Endodermal cell (in vitro differentiated cells): Measurements from ENCODE around the gene THSD7A. TPM values are rescaled to one million over a fixed set of nuclear protein-coding genes. Genes with fewer than 3 reads are reported as not detected.

Source experiments
- DNase-seq: peaks from one replicate; pipeline ENCODE4 v3.0.0-alpha.2; 2017
- H3K27ac ChIP-seq: 2 replicates; pipeline ENCODE4 v1.5.1; 2013; ENCODE audit warnings: mild to moderate bottlenecking, low read depth, low read length, moderate library complexity
- H3K27me3 ChIP-seq: 2 replicates; pipeline ENCODE4 v1.6.1; 2013; ENCODE audit warnings: mild to moderate bottlenecking, low read length, moderate library complexity; ENCODE audit not compliant: insufficient read depth, control insufficient read depth, poor library complexity, severe bottlenecking
- H3K36me3 ChIP-seq: 2 replicates; pipeline ENCODE4 v1.7.0; 2013; ENCODE audit warnings: mild to moderate bottlenecking, low read length, moderate library complexity; ENCODE audit not compliant: control insufficient read depth, insufficient read depth
- H3K4me1 ChIP-seq: one replicate; pipeline ENCODE4 v1.7.0; 2013; ENCODE audit warnings: low read length; ENCODE audit not compliant: control insufficient read depth, insufficient read depth
- H3K4me3 ChIP-seq: 2 replicates; pipeline ENCODE4 v1.5.1; 2013; ENCODE audit warnings: mild to moderate bottlenecking, low read length, moderate library complexity
- H3K9ac ChIP-seq: 2 replicates; pipeline ENCODE4 v1.6.1; 2013; ENCODE audit warnings: mild to moderate bottlenecking, low read length, moderate library complexity; ENCODE audit not compliant: poor library complexity, severe bottlenecking; ENCODE audit errors: extremely low read depth
- H3K9me3 ChIP-seq: 2 replicates; pipeline ENCODE4 v1.6.1; 2013; ENCODE audit warnings: mild to moderate bottlenecking, low read length, moderate library complexity; ENCODE audit not compliant: control insufficient read depth
- H3K27ac Mint-ChIP-seq: 2 replicates; pipeline ENCODE4 v1.8.0; 2020; ENCODE audit warnings: mixed read lengths
- H3K27me3 Mint-ChIP-seq: 2 replicates; pipeline ENCODE4 v1.8.0; 2021; ENCODE audit warnings: mild to moderate bottlenecking, mixed read lengths; ENCODE audit not compliant: insufficient read depth
- H3K36me3 Mint-ChIP-seq: 2 replicates; pipeline ENCODE4 v1.8.0; 2020; ENCODE audit warnings: low read depth, mixed read lengths
- H3K4me1 Mint-ChIP-seq: 2 replicates; pipeline ENCODE4 v1.8.0; 2020; ENCODE audit warnings: mixed read lengths
- H3K4me3 Mint-ChIP-seq: 2 replicates; pipeline ENCODE4 v1.8.0; 2020; ENCODE audit warnings: mild to moderate bottlenecking, moderate library complexity, mixed read lengths
- H3K9me3 Mint-ChIP-seq: 2 replicates; pipeline ENCODE4 v1.8.0; 2020; ENCODE audit warnings: mild to moderate bottlenecking, mixed read lengths
- WGBS, 2 experiments: methylation state at CpG; one replicate each; pipeline versions ENCODE4 v1.1.5 to v1.1.7; 2013; ENCODE audit warnings: missing lambda C conversion rate in 2 of 2, mixed read lengths in 1 of 2; ENCODE audit not compliant: insufficient coverage in 1 of 2, insufficient read length in 1 of 2; 5-methylcytosine and 5-hydroxymethylcytosine counted together
- total RNA-seq, 2 donors: library from RNA; stranded (reverse); fragmentation: NEBNext Ultra II Directional in 1 of 2; extraction: Animal tissue kit (Norgen Biotek cat#: 25700) in 1 of 2; gene quantifications; 2 replicates in 1 of 2; 3 replicates in 1 of 2; pipeline ENCODE4 v1.2.1, GENCODE V29; 2021
- TF ChIP-seq, protein P1 (sequence below): fragments of 200-600 bp; sonication (generic); conservative IDR thresholded peaks from 2 replicates; pipeline ENCODE4 v1.5.0; 2021; ENCODE audit warnings: antibody characterized with exemption, mild to moderate bottlenecking

Gene THSD7A
- total RNA-seq, 2 donors from 2014 or later = 0.73 to 1.3 TPM

DNA sequence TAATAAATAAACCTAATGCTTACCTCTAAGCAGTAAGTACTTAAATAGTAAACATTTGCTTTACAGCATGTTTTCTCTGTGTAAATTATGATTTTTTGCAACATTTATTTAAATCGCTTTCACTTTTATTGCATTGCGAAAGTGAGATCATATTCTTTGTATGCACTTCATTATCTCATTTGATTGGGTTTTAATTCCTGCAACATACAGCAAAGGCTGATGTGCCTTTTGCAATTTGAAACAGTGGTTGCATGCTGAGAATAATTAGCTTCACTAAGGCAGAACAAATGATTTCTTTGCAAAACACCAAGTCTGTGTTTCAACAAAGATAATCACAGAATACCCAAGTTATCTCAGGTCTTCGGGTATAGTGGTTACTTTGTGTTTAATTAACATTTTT lies 16.3 kb upstream of the THSD7A start:
- H3K9ac ChIP-seq = no peak overlapping the region
- Mint-ChIP-seq H3K36me3 (no peaks in the 10 kb centered on the region), H3K4me3 (no peak overlapping the region), H3K27ac (no peak overlapping the region), H3K9me3 (no peaks in the 10 kb centered on the region), H3K27me3 (peaks cover 3% of the 10 kb centered on the region), H3K4me1 (peaks cover 11% of the 10 kb centered on the region)
- TF ChIP-seq, protein P1, sequence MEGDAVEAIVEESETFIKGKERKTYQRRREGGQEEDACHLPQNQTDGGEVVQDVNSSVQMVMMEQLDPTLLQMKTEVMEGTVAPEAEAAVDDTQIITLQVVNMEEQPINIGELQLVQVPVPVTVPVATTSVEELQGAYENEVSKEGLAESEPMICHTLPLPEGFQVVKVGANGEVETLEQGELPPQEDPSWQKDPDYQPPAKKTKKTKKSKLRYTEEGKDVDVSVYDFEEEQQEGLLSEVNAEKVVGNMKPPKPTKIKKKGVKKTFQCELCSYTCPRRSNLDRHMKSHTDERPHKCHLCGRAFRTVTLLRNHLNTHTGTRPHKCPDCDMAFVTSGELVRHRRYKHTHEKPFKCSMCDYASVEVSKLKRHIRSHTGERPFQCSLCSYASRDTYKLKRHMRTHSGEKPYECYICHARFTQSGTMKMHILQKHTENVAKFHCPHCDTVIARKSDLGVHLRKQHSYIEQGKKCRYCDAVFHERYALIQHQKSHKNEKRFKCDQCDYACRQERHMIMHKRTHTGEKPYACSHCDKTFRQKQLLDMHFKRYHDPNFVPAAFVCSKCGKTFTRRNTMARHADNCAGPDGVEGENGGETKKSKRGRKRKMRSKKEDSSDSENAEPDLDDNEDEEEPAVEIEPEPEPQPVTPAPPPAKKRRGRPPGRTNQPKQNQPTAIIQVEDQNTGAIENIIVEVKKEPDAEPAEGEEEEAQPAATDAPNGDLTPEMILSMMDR = no peak
- no peak overlapping the region for H3K4me3 ChIP-seq
- WGBS, 2 experiments = 68% methylated on average over 3 of the region's 3 CpGs; no CpG with 5 or more reads in 1 of the 2 experiments
- H3K27ac ChIP-seq = no peak overlapping the region
- H3K9me3 ChIP-seq = no peaks in the 10 kb centered on the region
- H3K27me3 ChIP-seq = peaks cover 30% of the 10 kb centered on the region
- H3K4me1 ChIP-seq = no peaks in the 10 kb centered on the region
- DNase-seq = no peak
- H3K36me3 ChIP-seq = no peaks in the 10 kb centered on the region

DNA sequence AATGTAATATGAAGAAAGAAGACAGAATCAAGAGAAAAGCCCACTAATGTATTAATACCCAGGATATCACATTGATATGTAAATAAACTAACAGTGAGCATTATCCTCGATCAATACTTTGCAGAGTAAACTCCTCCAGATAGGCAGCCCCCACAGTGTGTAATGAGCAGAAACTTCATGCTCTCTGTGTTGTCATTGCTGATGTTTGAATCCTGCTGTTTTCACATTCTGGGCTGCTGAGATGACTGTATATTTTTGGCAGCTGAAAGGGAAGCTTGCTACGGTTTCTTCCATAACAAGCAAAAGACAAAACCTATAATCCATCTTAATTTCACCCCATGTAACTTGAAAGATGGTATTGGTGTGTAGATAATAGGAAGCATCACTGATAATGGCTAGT lies 15.3 kb upstream of the THSD7A start:
- WGBS, 2 experiments = 0 to 85% methylated on average over 1 of the region's 2 CpGs
- no peaks in the 10 kb centered on the region for H3K9me3 ChIP-seq
- Mint-ChIP-seq H3K27me3 (peaks cover 3% of the 10 kb centered on the region), H3K9me3 (no peaks in the 10 kb centered on the region), H3K27ac (no peak overlapping the region), H3K4me1 (peaks cover 11% of the 10 kb centered on the region), H3K36me3 (no peaks in the 10 kb centered on the region), H3K4me3 (no peak overlapping the region)
- H3K9ac ChIP-seq = no peak overlapping the region
- no peak overlapping the region for H3K27ac ChIP-seq
- no peak overlapping the region for H3K4me3 ChIP-seq
- no peak for DNase-seq
- no peaks in the 10 kb centered on the region for H3K4me1 ChIP-seq
- TF ChIP-seq, protein P1 = no peak
- peaks cover 30% of the 10 kb centered on the region for H3K27me3 ChIP-seq
- H3K36me3 ChIP-seq = no peaks in the 10 kb centered on the region

DNA sequence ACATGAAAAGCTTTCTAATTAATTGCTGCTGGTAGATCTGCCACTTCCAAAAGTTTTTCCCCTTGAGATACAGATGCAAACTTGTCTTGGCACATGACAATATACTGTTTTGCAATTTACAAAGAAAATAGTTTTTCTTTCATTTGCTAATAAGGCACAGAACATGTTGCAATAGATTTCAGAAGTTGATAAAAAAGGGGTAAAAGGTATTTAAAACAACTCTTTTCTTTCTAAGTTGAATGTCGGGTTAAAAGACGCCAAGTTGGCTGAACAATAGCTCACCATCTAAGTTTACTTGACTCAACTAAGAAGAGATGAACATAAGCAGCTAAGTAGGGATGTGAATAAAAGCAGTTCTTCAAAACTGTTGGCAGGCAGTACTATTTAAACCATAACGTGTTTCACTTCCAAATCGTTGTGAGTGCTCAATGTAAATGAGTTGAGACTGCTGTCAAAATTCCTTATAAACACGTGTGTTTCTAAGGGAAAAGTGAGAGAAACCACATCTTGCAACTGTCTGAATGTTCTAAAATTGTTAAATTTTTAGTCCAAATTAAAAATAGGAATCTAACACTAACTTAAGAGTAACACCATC lies 14.5 kb upstream of the THSD7A start:
- H3K4me3 ChIP-seq = no peak overlapping the region
- H3K27me3 ChIP-seq = peaks cover 37% of the 10 kb centered on the region
- Mint-ChIP-seq H3K4me3 (no peak overlapping the region), H3K27me3 (peaks cover 3% of the 10 kb centered on the region), H3K36me3 (no peaks in the 10 kb centered on the region), H3K4me1 (peaks cover 11% of the 10 kb centered on the region), H3K9me3 (no peaks in the 10 kb centered on the region), H3K27ac (no peak overlapping the region)
- no peaks in the 10 kb centered on the region for H3K9me3 ChIP-seq
- no peak overlapping the region for H3K9ac ChIP-seq
- H3K36me3 ChIP-seq = no peaks in the 10 kb centered on the region
- no peak for DNase-seq
- no peaks in the 10 kb centered on the region for H3K4me1 ChIP-seq
- 34 to 37% methylated on average over 2 to 5 of the region's 5 CpGs for WGBS, 2 experiments
- TF ChIP-seq, protein P1 = no peak
- no peak overlapping the region for H3K27ac ChIP-seq
